GM21423 (cell line): ENCODE results near the gene RAB40C.

Experiments
- ATAC-seq: cut with Tn5 transposase; IDR thresholded peaks from one replicate; pipeline ENCODE4 v1.9.1; 2021; ENCODE audit warnings: mild to moderate bottlenecking, moderate library complexity; ENCODE audit not compliant: unreplicated experiment

RAB40C gene

DNA sequence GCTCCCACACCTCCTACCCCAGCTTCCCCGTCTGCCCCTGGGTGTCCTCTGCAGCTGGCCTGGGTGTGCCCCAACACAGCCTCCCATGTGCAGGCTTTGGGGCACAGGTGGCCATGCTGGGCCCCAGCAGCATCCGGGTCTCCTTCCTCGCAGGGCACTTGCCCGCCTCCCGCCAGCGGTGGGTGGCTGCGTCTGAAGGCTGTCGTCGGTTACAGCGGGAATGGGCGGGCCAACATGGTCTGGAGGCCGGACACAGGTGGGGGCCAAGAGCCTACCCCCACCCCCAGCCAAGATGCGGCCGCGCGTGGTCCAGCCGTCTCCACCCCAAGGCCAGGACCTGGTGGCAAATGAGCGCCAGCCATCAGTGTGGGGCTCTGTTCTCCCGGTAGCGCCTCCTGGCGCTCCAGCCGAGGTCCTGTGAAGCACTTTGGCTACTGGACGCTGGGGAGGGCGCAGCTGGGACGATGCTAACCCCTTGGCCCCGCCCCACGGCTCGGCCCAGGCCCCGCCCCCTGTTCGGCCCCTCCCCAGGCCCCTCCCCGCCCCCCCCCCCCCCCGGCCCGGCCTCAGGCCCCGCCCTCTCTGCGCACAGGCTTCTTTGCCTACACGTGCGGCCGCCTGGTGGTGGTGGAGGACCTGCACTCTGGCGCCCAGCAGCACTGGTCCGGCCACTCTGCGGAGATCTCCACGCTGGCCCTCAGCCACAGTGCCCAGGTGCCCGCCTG, 70.8 kb downstream of the RAB40C start:
- ATAC-seq, result peak; percentile 38

- no peak for ATAC-seq
Measured at GRCh38 chr16:661184-661821, 71.4 kb downstream of the RAB40C start.

DNA sequence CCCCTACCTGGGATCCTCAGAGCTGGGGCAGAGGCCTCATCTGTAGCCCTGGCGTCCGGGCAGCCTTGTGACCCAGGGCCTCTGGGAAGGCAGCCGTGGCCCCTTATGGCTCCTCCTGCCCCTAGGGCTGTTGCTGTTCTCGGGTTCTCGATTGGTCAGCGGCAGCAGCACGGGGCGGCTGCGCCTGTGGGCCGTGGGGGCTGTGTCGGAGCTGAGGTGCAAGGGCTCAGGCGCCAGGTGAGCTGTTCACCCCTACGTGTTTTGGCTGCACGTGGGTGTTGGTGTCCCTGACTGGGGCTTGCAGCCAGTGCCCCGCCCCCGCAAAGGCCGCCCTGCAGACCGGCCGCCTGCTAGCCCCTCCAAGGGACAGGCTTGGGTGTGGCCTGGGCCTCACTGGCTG, 72.2 kb downstream of the RAB40C start:
- ATAC-seq, result no peak

DNA sequence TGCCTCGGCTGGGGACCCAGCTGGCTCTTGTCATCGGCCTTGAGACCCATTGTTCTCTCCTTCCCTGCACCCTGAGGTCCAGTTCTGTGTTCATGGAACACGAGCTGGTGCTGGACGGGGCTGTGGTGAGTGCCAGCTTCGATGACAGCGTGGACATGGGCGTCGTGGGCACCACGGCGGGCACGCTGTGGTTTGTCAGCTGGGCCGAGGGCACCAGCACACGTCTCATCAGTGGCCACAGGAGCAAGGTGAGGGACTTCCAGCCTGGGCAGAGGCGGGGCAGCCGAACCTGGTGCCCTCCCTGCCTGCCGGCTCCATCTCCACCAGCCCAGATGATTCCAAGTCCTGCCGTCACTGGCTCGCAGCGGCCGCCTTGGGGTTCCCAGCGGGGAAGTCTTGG, 72.7 kb downstream of the RAB40C start:
- ATAC-seq, result no peak

DNA sequence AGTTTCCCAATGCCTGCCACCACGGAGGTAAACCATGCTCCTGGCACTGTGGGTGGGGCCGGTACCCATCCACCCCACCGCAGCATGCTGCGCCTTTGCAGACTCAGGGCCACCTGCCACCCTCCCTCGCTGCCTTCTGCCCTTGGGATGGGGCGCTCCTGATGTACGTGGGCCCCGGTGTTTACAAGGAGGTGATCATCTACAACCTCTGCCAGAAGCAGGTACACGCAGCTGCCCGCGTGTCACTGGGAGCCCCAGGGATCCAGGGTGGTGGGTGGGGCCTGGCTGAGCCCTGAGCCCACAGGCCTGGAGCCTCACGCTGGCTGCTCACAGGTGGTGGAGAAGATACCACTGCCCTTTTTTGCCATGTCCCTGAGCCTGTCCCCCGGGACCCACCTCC, 76.7 kb downstream of the RAB40C start:
- no peak for ATAC-seq

DNA sequence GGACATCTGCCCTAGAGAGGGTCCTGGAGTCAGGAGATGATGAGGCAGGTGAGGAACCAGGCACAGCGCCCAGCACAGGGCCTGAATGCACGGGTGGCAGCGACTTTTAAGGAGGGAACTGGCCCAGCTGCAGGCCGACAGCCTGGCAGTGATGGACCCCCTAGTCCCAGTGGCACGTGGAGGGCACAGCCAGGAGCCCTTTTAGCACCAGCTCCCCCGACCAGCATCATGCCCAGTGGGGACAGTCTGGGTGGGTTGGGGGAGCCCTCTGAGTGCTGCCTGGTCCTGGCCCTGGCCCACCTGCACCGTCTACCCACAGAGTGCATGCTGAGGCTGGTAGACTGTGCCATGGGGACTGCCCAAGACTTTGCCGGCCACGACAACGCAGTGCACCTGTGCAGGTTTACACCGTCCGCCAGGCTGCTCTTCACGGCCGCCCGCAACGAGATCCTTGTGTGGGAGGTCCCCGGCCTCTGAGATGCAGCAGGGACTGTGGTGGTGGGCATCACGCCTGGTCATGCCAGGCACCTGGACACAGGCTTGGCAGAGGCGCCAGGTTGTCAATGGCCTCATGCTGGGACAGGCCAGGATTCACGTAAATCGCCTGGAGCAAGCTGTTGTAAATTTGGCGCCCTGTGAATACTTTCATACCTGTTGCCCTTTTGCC, 77.4 kb downstream of the RAB40C start:
- ATAC-seq, result no peak

- ATAC-seq, result peak; percentile 87
Measured at GRCh38 chr16:667780-668518, 78.1 kb downstream of the RAB40C start, which contains the start of gene RHOT2. Gene RHOT2, plus strand, starts transcription at chr16:668132. Its CDS starts 68 bp downstream, at chr16:668200.

GRCh38 chr16:668519-669171, 78.8 kb downstream of the RAB40C start:
- no peak for ATAC-seq

- no peak for ATAC-seq
Measured at GRCh38 chr16:669666-670065, 79.8 kb downstream of the RAB40C start.

GRCh38 chr16:670485-671352, 80.9 kb downstream of the RAB40C start:
- no peak for ATAC-seq

- ATAC-seq, result no peak
Measured at GRCh38 chr16:671353-672131, 81.7 kb downstream of the RAB40C start.

DNA sequence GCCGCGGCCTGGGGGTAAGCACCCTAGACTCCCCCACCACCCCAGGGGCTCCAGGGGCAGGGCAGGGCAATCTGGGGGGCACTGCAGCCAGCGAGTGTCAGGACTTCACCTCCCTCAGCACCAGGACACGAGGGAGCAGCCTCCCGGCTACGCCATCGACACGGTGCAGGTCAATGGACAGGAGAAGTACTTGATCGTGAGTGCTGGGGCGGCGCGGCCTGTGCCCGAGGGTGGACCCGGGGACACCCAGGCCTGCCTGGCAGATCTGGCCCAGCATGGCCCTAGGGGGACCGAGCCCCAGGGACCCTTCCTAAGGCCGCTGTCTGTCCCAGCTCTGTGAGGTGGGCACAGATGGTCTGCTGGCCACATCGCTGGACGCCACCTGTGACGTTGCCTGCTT, 82.5 kb downstream of the RAB40C start:
- no peak for ATAC-seq

GRCh38 chr16:672851-673250, 83.0 kb downstream of the RAB40C start:
- ATAC-seq, result no peak

- ATAC-seq, result no peak
Measured at GRCh38 chr16:673399-673991, 83.6 kb downstream of the RAB40C start.

DNA sequence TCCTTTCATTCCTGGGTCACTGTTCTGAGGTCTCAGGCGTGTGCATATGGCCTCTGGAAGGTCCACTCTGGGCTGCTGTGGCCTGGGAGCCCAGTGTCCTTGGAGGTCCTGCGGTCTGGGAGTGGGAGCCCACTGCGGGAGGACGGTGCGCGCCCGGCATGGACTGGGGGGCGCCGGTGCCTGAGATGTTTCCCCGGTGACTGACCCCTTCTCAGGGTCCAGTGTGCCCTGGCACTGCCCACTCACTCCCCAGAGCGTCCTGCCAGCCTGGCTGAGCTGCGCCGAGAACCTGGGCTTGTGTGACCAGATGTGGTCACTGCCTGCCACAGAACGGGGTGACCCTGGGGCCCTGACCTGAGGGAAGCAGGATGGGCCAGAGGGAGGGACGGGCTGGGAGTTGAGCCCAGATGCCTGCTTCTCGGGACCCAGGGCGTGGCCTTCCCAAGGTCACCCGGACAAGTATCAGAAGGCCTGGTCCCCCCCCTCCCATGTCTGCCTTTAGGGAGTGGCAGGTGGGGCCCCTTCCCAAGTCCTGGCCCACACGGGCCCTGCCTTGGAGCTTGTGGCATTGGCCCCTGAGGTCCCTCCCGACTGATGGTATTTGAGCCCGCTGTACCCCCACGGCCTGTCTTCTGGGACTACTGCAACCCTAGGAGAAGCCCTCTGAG, 84.5 kb downstream of the RAB40C start:
- ATAC-seq, result no peak

DNA sequence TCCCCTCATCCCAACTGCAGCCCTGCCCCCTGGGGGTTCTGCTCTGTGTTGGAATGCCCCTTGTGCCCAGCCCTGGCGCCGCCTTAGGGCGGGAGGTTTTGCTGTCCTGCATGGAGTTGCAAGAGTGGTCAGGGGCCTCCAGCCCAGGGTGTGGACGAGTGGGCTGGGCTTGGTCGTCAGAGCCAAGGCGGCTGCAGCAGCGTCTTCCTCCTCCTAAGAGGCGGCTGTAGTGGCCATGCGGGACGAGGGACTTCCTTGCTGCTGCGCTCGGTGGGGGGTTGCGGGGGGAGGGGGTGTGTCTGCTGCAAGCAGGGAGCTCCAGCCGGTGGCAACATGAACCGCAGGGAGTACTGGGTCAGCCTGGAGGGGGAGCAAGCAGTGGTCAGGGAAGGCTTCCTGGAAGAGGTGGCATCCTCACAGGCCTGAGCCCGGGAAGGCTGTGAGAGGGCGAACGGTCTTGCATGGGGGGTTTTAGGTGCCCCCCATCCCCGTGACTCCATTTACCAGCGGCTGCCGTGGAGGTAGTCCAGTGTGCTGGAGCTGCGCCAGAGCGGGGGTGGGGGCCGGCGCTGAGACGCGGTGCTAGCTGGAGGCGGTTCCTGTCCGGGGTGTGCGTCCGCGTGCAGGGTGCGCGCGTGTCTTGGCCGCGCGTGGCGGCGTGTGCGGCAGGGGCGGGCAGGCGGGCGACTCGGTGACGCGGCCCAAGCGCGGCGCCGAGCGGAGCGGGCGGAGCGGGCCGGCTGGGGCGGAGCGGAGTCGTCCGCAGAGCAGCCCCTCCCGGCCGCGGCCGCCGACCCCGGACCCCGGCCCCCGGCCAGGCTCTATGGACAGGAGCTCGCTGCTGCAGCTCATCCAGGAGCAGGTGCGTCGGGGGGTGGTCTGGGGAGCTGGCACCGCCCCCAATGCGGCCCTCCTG, 85.4 kb downstream of the RAB40C start, which contains the start of gene RHBDL1:
TSS of gene RHBDL1 (plus strand) at position 704 of the 916 bp plus-strand sequence. CDS start at position 824, 120 bp downstream.
- ATAC-seq, result no peak
